ENCODE measurements around the gene CD2AP. TPM values are rescaled to one million over a fixed set of nuclear protein-coding genes. Genes with fewer than 3 reads are reported as not detected.

CD2AP gene
- total and polyA plus RNA-seq, 5 experiments from 2014 or later, result 7.3 to 32.2 (median 7.9) TPM

GRCh38 chr6:47485083-47485482 lies 7.5 kb downstream of the CD2AP start:
- H3K27ac Mint-ChIP-seq, result no peak overlapping the region
- POLR2A ChIA-PET, result no interaction called here
- H3K4me1 Mint-ChIP-seq, result peaks cover 25 to 70% (median 57%) of the 10 kb centered on the region in 4 donors

GRCh38 chr6:47485491-47486135 lies 8.0 kb downstream of the CD2AP start:
- no peaks in the 10 kb centered on the region for H3K27me3 Mint-ChIP-seq
- no peak for ATAC-seq
- POLR2A ChIA-PET, result interaction anchor here (0.8 kb wide), 1 partner anchor 11 kb away, joined by 4 read pairs; no protein-coding TSS in a partner anchor
- peaks cover 25 to 70% (median 56%) of the 10 kb centered on the region in 4 donors for H3K4me1 Mint-ChIP-seq
- H3K9me3 Mint-ChIP-seq, result no peaks in the 10 kb centered on the region
- no peak overlapping the region for H3K4me3 Mint-ChIP-seq
- no peak for DNase-seq
- H3K27ac Mint-ChIP-seq, result no peak overlapping the region
- H3K36me3 Mint-ChIP-seq, result no peaks in the 10 kb centered on the region

More at GRCh38 chr6:47485083-47485482, 7.5 kb downstream of the CD2AP start:
- H3K9me3 Mint-ChIP-seq, result no peaks in the 10 kb centered on the region
- no peaks in the 10 kb centered on the region for H3K27me3 Mint-ChIP-seq
- ATAC-seq (no peak), DNase-seq (no peak)
- no peaks in the 10 kb centered on the region for H3K36me3 Mint-ChIP-seq
- H3K4me3 Mint-ChIP-seq, result no peak overlapping the region

DNA sequence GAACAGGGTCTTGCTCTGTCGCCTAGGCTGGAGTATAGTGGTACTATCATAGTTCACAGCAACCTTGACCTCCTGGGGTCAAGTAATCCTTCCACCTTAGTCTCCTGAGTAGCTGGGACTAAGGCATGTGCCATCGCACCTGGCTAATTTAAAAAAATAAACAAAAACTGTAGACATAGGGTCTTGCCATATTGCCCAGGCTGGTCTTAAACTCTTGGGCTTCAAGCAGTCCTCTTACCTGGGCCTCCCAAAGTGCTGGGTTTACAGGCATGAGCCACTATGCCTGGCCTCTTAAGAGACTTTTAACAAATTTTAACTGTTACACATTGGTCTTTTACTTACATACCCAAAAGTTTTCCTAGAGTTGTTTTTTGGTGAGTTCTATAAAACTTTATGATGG lies 12.4 kb downstream of the CD2AP start:
- no peak for ATAC-seq
- POLR2A ChIA-PET, result no interaction called here
- Mint-ChIP-seq H3K4me3 (peak overlapping the region in 2 of 10 donors; percentile 3 to 18), H3K27me3 (no peaks in the 10 kb centered on the region), H3K36me3 (peaks cover 0 to 6% (median 3%) of the 10 kb centered on the region in 3 donors), H3K4me1 (peaks cover 18 to 68% (median 55%) of the 10 kb centered on the region in 4 donors), H3K27ac (no peak overlapping the region), H3K9me3 (no peaks in the 10 kb centered on the region)
- no peak for DNase-seq

GRCh38 chr6:47490676-47491075 lies 13.1 kb downstream of the CD2AP start:
- Mint-ChIP-seq H3K27me3 (no peaks in the 10 kb centered on the region), H3K4me1 (peaks cover 20 to 74% (median 59%) of the 10 kb centered on the region in 4 donors), H3K9me3 (no peaks in the 10 kb centered on the region), H3K4me3 (no peak overlapping the region), H3K36me3 (peaks cover 0 to 6% (median 4%) of the 10 kb centered on the region in 3 donors), H3K27ac (no peak overlapping the region)
- POLR2A ChIA-PET, result no interaction called here
- ATAC-seq (no peak), DNase-seq (no peak)

GRCh38 chr6:47492355-47492754 lies 14.8 kb downstream of the CD2AP start:
- H3K4me3 Mint-ChIP-seq, result peak overlapping the region in 2 of 10 donors; percentile 1 to 14
- POLR2A ChIA-PET, result interaction anchor here (2.0 kb wide), 1 partner anchor 14 kb away, joined by 8 read pairs; the partner anchor contains the start of gene CD2AP
- H3K27me3 Mint-ChIP-seq, result no peaks in the 10 kb centered on the region
- ATAC-seq (no peak), DNase-seq (no peak)
- peaks cover 19 to 75% (median 62%) of the 10 kb centered on the region in 4 donors for H3K4me1 Mint-ChIP-seq
- H3K36me3 Mint-ChIP-seq, result peaks cover 0 to 6% (median 4%) of the 10 kb centered on the region in 3 donors
- H3K27ac Mint-ChIP-seq, result peak overlapping the region in 2 of 10 donors; percentile 26 to 86
- H3K9me3 Mint-ChIP-seq, result no peaks in the 10 kb centered on the region

DNA sequence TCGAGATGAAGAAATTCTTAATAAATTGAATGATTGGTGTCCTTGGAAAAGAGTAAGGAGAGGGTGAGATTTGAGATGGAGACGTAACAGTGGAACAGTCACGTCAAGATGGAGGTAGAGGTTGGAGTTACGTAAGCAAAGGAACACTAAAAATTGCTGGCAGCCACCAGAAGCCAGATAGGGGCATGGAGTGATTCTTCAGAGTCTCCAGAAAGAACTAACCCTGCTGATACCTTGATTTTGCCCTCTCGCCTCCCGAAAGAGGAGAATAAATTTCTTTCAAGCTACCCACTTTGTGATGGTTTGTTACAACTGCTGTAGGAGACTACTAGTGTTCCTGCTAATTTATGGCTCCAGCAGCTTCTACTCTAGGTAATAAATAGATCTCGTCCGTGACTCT lies 17.6 kb downstream of the CD2AP start:
- Mint-ChIP-seq H3K27me3 (no peaks in the 10 kb centered on the region), H3K4me1 (peaks cover 28 to 95% (median 79%) of the 10 kb centered on the region in 4 donors), H3K27ac (peak overlapping the region in 1 of 10 donors; percentile 49), H3K4me3 (peak overlapping the region in 3 of 10 donors; percentile 9 to 18 (median 12)), H3K36me3 (peaks cover 0 to 12% (median 4%) of the 10 kb centered on the region in 3 donors), H3K9me3 (no peaks in the 10 kb centered on the region)
- ATAC-seq (no peak), DNase-seq (no peak)
- POLR2A ChIA-PET, result no interaction called here

DNA sequence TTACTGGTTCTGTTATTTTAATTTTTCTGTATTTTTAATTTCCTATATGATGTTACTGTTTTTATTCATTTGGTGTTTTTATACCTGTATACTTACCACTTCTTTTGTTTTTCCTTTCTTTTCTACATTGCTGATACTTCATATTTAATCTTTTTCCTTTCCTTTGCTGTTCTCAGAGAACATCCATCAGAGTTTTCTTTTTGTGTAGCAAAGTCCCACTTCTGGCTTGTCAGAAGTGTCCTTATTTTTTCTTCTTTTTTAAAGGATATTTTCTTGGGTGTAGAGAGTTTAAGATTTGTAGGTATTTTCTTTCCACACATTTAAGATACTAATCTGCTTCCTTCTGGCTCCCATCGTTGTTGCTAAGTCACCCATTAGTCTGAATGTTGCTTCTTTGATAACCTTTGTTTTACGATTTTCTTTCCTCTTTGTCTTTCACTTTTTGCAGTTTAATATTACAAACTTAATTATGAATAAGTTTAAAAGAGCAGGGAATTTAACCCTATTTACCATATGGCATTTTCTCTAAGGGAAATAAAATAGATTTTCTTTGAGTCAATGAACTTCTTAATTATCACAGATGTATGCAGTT lies 18.5 kb downstream of the CD2AP start:
- ATAC-seq, result no peak
- Mint-ChIP-seq H3K27me3 (no peaks in the 10 kb centered on the region), H3K4me1 (peaks cover 32 to 92% (median 82%) of the 10 kb centered on the region in 4 donors), H3K9me3 (no peaks in the 10 kb centered on the region), H3K4me3 (peak overlapping the region in 4 of 10 donors; percentile 12 to 31 (median 21)), H3K27ac (peak overlapping the region in 3 of 10 donors; percentile 18 to 57 (median 49)), H3K36me3 (peaks cover 0 to 12% (median 4%) of the 10 kb centered on the region in 3 donors)
- no peak for DNase-seq
- POLR2A ChIA-PET, result interaction anchor here (0.8 kb wide), 1 partner anchor 10 kb away, joined by 4 read pairs; no protein-coding TSS in a partner anchor

GRCh38 chr6:47496935-47497579 lies 19.5 kb downstream of the CD2AP start:
- H3K4me3 Mint-ChIP-seq, result peak overlapping the region in 4 of 10 donors; percentile 10 to 60 (median 34)
- H3K4me1 Mint-ChIP-seq, result peaks cover 38 to 95% (median 87%) of the 10 kb centered on the region in 4 donors
- no peaks in the 10 kb centered on the region for H3K9me3 Mint-ChIP-seq
- H3K27ac Mint-ChIP-seq, result peak overlapping the region in 3 of 10 donors; percentile 28 to 49 (median 48)
- peaks cover 0 to 12% (median 4%) of the 10 kb centered on the region in 3 donors for H3K36me3 Mint-ChIP-seq
- ATAC-seq (no peak), DNase-seq (no peak)
- POLR2A ChIA-PET, result interaction anchor here (0.8 kb wide), 1 partner anchor 11 kb away, joined by 4 read pairs; no protein-coding TSS in a partner anchor
- H3K27me3 Mint-ChIP-seq, result no peaks in the 10 kb centered on the region

DNA sequence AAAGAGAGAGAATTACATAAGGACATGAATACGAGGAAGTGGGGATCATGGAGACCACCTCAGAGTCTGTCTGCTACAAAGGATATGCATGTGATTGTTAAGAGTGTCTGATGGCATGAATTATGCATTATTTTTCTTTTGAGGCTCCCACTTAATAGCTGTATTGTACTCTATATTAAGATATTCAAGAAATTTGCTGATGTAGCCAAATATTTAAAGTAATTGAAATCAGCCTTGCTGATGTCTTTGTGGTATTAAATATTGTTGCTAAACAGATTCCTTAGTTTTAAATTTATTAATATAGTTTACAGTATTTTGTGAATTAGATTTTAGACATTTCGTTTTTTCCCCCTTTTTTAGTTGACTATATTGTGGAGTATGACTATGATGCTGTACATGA lies 25.3 kb downstream of the CD2AP start:
- Mint-ChIP-seq H3K4me3 (peak overlapping the region in 1 of 10 donors; percentile 12), H3K27ac (peak overlapping the region; percentile 24 to 78 (median 54)), H3K36me3 (peaks cover 8 to 25% (median 23%) of the 10 kb centered on the region in 3 donors), H3K27me3 (no peaks in the 10 kb centered on the region), H3K9me3 (peaks cover 0 to 6% (median 0%) of the 10 kb centered on the region in 9 donors), H3K4me1 (peaks cover 25 to 62% (median 55%) of the 10 kb centered on the region in 4 donors)
- ATAC-seq (no peak), DNase-seq (no peak)
- POLR2A ChIA-PET, result interaction anchor here (0.7 kb wide), 1 partner anchor 36 kb away, joined by 6 read pairs; no protein-coding TSS in a partner anchor

DNA sequence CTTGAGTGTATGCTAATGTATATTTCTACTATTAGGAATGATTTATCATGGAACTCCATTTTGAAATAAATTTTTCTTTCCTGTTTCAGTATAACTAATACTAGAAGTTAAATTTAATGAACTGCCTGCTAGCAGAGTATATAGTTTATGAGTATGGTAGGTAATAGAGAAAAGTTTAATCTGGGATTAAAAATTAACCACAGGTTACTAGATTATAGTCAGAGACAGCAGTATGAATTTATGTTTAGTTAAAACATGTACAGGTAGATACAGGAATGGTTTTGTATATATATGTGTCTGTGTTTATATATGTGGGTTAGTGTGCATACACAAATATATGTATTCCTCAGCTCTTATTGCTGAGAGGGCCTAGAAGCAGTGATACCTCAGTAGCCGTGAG lies 32.3 kb downstream of the CD2AP start:
- DNase-seq (no peak), ATAC-seq (no peak)
- no peaks in the 10 kb centered on the region for H3K27me3 Mint-ChIP-seq
- peaks cover 21 to 64% (median 63%) of the 10 kb centered on the region in 3 donors for H3K36me3 Mint-ChIP-seq
- H3K4me3 Mint-ChIP-seq, result no peak overlapping the region
- peaks cover 0 to 34% (median 9%) of the 10 kb centered on the region in 9 donors for H3K9me3 Mint-ChIP-seq
- POLR2A ChIA-PET, result no interaction called here
- H3K27ac Mint-ChIP-seq, result peak overlapping the region in 1 of 10 donors; percentile 34
- H3K4me1 Mint-ChIP-seq, result peaks cover 12 to 36% (median 29%) of the 10 kb centered on the region in 4 donors

DNA sequence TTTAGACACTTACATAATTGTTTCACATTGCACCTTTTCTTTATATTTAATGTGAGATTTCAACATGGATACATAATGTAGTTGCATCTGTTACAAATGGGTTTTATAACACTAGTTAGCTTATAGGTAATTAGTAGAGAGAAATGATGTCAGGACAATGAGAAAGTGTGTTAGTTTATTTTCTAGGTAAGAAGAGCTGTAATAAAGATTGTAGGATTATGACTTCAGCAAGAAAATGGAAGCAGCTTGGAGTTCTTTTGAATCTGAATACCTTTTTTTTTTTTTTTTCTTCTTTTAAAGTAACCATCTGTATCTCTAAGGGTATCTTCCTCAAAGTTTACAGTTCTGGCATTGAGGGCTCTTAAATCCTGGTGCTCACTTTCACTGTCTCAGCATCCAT lies 35.3 kb downstream of the CD2AP start:
- H3K27me3 Mint-ChIP-seq, result no peaks in the 10 kb centered on the region
- H3K4me1 Mint-ChIP-seq, result peaks cover 9 to 46% (median 33%) of the 10 kb centered on the region in 4 donors
- peaks cover 19 to 69% (median 65%) of the 10 kb centered on the region in 3 donors for H3K36me3 Mint-ChIP-seq
- H3K27ac Mint-ChIP-seq, result peak overlapping the region in 1 of 10 donors; percentile 66
- no peak for DNase-seq
- POLR2A ChIA-PET, result interaction anchor here (1.4 kb wide), 1 partner anchor 36 kb away, joined by 4 read pairs; the partner anchor contains the start of gene CD2AP
- peaks cover 0 to 27% (median 9%) of the 10 kb centered on the region in 9 donors for H3K9me3 Mint-ChIP-seq
- ATAC-seq, result no peak
- H3K4me3 Mint-ChIP-seq, result no peak overlapping the region

DNA sequence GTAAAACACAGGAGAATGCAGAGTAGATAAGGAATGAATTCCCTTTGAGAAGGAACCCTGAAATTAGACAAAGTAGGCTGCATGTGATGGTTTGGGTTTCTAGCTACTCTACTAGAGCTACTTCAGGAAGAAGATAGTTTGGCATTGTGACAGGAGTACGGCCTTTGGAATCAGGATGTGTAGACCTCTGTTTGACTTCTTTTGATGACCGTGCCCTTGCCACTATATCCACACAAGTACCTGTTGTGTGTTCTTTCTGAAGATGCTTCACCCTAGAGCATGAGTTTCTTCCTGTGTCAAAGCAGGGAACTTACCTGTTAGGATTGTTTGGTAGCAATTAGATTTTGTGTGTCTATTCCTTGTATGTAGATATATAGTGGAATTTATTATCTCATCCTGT lies 41.7 kb downstream of the CD2AP start:
- POLR2A ChIA-PET, result no interaction called here
- no peak for ATAC-seq
- no peak for DNase-seq
- H3K27me3 Mint-ChIP-seq, result no peaks in the 10 kb centered on the region
- peaks cover 18 to 66% (median 61%) of the 10 kb centered on the region in 4 donors for H3K4me1 Mint-ChIP-seq
- no peak overlapping the region for H3K4me3 Mint-ChIP-seq
- H3K9me3 Mint-ChIP-seq, result no peaks in the 10 kb centered on the region
- peak overlapping the region in 3 of 10 donors; percentile 4 to 20 (median 9) for H3K27ac Mint-ChIP-seq
- peaks cover 5 to 19% (median 19%) of the 10 kb centered on the region in 3 donors for H3K36me3 Mint-ChIP-seq
